ACC112 (cell line): ENCODE data around the gene DMAC2L.
A peak's percentile ranks its signal among the peaks of the same experiment; 100 is the strongest.
"Not testable (repeated sequence)": the region's sequence is repeated elsewhere in the genome, so short reads cannot be mapped to it uniquely, and the experiment has no call there.

Source experiments
- H2AFZ ChIP-seq: fragments of 200-600 bp; sonication (generic); one replicate; pipeline ENCODE4 v1.6.0; 2017; ENCODE audit warnings: antibody characterized with exemption, low read length; ENCODE audit not compliant: unreplicated experiment
- H3K27ac ChIP-seq: fragments of 200-600 bp; sonication (generic); 2 replicates; pipeline ENCODE4 v1.5.1; 2014; ENCODE audit warnings: low read depth, mild to moderate bottlenecking, antibody characterized with exemption, low read length, moderate library complexity
- H3K27me3 ChIP-seq: fragments of 200-600 bp; sonication (generic); 2 replicates; pipeline ENCODE4 v1.6.1; 2014; ENCODE audit warnings: mild to moderate bottlenecking, antibody characterized with exemption, low read length, moderate library complexity, mixed read lengths; ENCODE audit not compliant: insufficient read depth
- H3K36me3 ChIP-seq: fragments of 200-600 bp; sonication (generic); 2 replicates; pipeline ENCODE4 v1.6.1; 2016; ENCODE audit warnings: mild to moderate bottlenecking, antibody characterized with exemption, low read length, moderate library complexity, mixed read lengths; ENCODE audit not compliant: insufficient read depth
- H3K4me1 ChIP-seq: fragments of 200-600 bp; sonication (generic); one replicate; pipeline ENCODE4 v1.6.1; 2016; ENCODE audit warnings: low read length, mixed read lengths; ENCODE audit not compliant: insufficient read depth, unreplicated experiment, control insufficient read depth
- H3K4me3 ChIP-seq: fragments of 200-600 bp; sonication (generic); 2 replicates; pipeline ENCODE4 v1.5.1; 2014; ENCODE audit warnings: mild to moderate bottlenecking, low read depth, low read length
- H3K79me2 ChIP-seq: fragments of 200-600 bp; sonication (generic); one replicate; pipeline ENCODE4 v1.6.0; 2016; ENCODE audit warnings: low read length; ENCODE audit not compliant: control insufficient read depth, unreplicated experiment, insufficient read depth

The DMAC2L gene

DNA sequence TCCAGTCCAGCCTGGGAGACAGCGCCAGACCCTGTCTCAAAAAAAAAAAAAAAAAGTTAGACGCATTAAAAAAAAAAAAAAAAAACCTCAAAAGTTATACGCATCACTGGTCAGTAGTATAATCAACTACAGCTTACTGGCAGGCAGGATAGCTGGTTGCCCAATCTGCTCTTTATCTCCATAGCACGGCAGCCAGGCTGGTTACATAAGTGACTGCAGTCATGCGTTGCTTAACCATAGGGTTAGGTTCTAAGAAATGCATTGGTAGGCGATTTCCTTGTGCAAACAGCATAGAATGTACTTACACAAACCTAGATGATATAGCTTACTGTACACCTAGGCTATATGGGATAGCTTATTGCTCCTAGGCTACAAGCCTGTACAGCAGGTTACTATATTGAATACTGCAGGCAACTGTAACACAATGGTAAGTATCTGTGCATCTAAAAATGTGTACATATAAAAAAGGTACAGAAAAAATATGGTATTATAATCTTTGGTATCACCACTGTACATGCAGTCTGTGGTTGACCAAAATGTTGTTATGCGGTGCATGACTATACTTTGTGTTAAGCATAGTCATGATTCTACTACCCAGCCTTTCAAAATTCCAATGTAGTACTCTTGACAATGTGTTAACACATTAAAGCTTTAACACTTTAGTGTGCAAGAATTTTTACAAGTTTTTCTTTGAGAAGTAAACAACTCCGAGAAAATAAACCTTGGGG is 8.2 kb upstream of the DMAC2L start:
- no peak overlapping the region for H3K27ac ChIP-seq
- no peaks in the 10 kb centered on the region for H3K79me2 ChIP-seq
- H3K36me3 ChIP-seq: peaks cover 4% of the 10 kb centered on the region; the same call in 1 of the 2 replicates
- no peak overlapping the region for H3K4me3 ChIP-seq
- H3K4me1 ChIP-seq: peaks cover 4% of the 10 kb centered on the region
- H2AFZ ChIP-seq: no peak overlapping the region
- H3K27me3 ChIP-seq: no peaks in the 10 kb centered on the region

DNA sequence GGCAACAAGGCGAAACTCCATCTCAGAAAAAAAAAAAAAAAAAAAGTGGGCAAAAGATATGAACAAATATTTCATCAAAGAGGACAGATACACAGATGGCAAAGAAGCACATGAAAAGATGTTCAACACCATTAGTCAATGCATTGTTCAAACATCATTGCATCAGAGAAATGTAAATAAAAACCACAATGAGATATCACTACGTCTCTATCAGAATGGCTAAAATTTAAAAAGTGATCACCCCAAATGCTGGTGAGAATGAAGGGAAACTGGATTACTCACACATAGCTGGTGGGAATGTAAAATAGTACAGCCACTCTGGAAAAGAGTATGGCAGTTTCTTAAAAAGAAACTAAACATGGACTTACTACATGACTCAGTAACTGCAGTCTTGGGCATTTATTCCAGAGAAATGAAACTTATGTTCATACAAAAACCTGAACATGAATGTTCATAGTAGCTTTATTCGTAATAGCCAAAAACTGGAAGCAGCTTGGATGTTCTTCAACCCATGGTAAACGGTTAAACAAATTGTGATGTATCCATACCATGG is 3.7 kb upstream of the DMAC2L start:
- Histone ChIP-seq H3K27ac (peak overlapping the region; percentile 12), H3K4me3 (no peak overlapping the region), H2AFZ (peak overlapping the region; percentile 42), H3K4me1 (peaks cover 16% of the 10 kb centered on the region), H3K36me3 (no peaks in the 10 kb centered on the region), H3K27me3 (no peaks in the 10 kb centered on the region), H3K79me2 (peaks cover 11% of the 10 kb centered on the region)

DNA sequence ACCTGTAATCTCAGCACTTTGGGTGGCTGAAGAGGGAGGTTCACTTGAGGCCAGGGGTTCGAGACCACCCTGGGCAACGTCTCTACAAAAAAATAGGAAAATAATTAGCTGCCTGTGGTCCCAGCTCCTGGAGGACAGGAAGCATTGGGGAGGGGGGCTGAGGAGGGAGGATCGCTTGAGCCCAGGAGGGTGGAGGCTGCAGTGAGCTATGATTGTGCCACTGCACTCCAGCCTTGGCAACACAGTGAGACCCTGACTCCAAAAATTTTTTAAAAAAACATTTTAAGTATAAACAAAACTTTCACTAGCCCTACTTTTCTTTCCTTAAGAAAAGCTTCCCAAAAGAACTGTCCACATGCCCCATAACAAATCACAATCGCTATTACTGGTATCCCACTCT is 1.7 kb upstream of the DMAC2L start:
- Histone ChIP-seq H3K36me3 (no peaks in the 10 kb centered on the region), H3K79me2 (peaks cover 13% of the 10 kb centered on the region), H2AFZ (no peak overlapping the region), H3K27me3 (no peaks in the 10 kb centered on the region), H3K4me1 (peaks cover 17% of the 10 kb centered on the region), H3K27ac (no peak overlapping the region), H3K4me3 (no peak overlapping the region; the same call in 1 of the 2 replicates)

DNA sequence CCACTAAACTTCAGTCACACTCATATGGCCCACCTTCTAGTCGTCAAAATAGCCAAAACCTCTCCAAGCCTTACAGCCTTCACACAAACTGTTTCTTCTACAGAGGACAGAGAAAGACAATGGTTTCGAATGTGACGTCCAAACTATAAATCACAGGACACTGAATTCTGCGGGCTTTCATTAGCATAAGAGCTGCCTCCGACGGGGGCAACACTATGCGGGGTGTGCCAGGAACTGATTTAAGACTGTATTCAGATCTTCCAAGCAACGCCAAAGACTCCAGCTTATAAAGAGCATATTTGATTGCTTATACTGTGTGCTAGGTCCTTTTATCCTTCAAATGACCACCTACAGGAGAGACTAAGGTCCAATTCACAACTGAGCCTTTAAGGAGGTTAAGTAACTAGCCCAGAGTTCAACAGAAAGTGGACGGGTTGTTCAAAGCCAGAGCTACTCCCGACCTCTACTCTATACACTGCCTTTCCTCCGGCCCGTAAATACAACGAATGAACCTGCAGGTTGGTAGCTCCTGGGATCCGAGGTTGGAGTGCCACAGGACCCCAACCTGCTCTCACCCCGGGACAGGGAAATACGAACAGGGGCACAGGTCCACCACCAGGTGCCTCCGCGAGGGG is 670 bp upstream of the DMAC2L start:
- H3K79me2 ChIP-seq: peaks cover 13% of the 10 kb centered on the region
- peaks cover 17% of the 10 kb centered on the region for H3K4me1 ChIP-seq
- peak overlapping the region; percentile 89 for H3K4me3 ChIP-seq
- H3K27ac ChIP-seq: no peak overlapping the region
- H3K36me3 ChIP-seq: no peaks in the 10 kb centered on the region
- no peaks in the 10 kb centered on the region for H3K27me3 ChIP-seq
- H2AFZ ChIP-seq: peak overlapping the region; percentile 86

DNA sequence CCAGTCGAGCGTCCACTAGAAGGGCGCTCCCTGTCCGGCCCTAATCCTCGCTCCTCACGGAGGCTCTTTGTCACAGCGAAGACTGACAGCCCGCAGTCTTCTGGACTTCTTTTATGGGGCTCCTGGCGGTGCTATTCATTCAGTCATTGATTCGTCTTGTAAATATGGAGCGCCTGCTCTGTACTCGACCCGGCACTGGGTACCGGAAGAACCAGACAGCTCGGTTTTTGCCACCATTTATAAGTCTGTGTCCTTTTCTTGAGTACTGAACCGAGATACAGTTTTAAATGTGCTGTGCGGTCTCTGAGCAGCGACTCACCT is 570 bp downstream of the DMAC2L start:
- H3K36me3 ChIP-seq: no peaks in the 10 kb centered on the region
- peaks cover 13% of the 10 kb centered on the region for H3K79me2 ChIP-seq
- H2AFZ ChIP-seq: peak overlapping the region; percentile 27
- peak overlapping the region; percentile 89 for H3K4me3 ChIP-seq
- no peaks in the 10 kb centered on the region for H3K27me3 ChIP-seq
- H3K4me1 ChIP-seq: peaks cover 17% of the 10 kb centered on the region
- H3K27ac ChIP-seq: peak overlapping the region; percentile 82

DNA sequence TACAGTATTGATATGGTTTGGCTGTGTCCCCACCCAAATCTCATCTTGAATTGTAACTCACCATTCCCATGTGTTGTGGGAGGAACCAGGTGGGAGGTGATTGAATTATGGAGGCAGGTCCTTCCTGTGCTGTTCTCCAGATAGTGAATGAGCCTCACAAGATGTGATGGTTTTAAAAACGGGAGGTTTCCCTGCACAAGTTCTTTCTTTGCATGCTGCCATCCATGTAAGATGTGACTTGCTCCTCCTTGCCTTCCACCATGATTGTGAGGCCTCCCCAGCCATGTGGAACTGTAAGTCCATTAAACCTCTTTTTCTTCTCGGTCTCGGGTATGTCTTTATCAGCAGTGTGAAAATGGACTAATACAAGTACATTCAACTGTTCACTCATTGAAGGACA is 2.0 kb downstream of the DMAC2L start:
- not testable (repeated sequence) for H3K27ac ChIP-seq, H3K27me3 ChIP-seq, H3K4me3 ChIP-seq, H2AFZ ChIP-seq, H3K36me3 ChIP-seq
- Histone ChIP-seq H3K4me1 (peaks cover 19% of the 10 kb centered on the region), H3K79me2 (peaks cover 16% of the 10 kb centered on the region)

DNA sequence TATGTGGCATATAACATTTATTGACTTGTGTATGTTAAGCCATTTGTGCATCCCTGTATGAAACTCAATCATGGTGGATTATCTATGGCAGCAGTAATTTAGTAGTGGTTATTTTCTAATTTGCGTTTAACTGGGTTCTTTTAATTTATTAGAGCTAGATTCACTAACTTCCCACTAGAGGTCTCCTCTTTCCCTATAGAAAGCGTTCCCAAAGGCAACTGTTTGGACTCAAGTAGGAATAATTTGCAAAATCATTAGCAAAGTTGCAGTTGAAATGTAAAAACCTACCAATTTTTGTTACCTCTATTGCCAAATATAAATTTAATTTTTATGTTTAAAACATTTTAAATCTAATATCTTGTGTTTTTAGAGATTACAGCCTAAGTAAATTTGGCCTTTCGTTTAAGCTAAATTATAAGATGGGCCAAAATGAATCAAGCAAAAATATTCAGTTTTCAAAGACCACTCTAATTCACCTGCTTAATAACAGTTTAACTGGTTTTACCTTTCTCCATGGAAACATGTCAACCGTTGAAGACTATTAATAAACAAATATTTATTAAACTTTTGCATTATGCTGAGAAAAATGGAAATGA is 6.0 kb downstream of the DMAC2L start:
- Histone ChIP-seq H3K27me3 (no peaks in the 10 kb centered on the region), H3K4me3 (no peak overlapping the region), H3K36me3 (peaks cover 3% of the 10 kb centered on the region; the same call in 1 of the 2 replicates), H2AFZ (no peak overlapping the region), H3K4me1 (peaks cover 34% of the 10 kb centered on the region), H3K79me2 (peaks cover 20% of the 10 kb centered on the region), H3K27ac (no peak overlapping the region)

DNA sequence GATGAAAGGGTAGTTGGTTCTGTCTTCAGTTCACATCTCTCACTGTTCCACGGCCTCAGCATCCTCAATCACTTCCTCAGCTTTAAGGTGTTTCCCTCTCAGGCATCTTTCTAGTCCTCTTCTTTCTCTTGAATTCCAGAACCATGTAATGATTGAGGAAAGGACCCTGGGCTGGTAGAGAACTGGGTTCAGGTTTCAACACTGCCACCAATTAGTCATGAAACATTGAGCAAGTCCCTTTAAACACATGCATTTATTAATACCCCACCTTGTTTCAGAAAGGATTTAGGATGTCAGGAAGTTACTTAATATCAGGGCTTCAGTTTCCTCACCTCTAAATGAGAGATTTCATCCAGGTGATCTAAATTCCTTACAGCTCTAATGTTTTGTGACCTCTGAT is 7.2 kb downstream of the DMAC2L start:
- Histone ChIP-seq H3K27ac (peak overlapping the region; percentile 100), H3K79me2 (peaks cover 15% of the 10 kb centered on the region), H2AFZ (no peak overlapping the region), H3K36me3 (peaks cover 3% of the 10 kb centered on the region; the same call in 1 of the 2 replicates), H3K4me1 (peaks cover 30% of the 10 kb centered on the region), H3K4me3 (no peak overlapping the region), H3K27me3 (no peaks in the 10 kb centered on the region)

DNA sequence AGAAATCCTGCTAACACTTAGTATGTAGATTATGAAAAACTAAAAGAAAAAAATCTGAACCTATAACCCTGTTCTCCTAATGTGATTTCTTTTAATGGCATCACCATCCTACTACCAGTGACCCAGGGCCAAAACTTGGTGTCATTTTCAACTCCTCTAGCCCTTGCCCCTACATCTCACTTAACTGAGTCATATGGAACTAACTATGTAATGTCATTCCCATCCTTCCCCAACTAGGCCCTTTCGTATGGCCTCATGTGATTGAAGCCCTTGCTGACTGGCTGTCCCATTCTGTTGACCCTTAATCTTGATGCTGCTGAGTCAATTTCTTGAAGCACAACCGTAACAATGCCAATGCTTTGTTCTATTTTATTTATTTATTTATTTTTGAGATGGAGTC is 7.6 kb downstream of the DMAC2L start:
- Histone ChIP-seq H3K4me1 (peaks cover 30% of the 10 kb centered on the region), H3K27me3 (no peaks in the 10 kb centered on the region), H3K4me3 (no peak overlapping the region), H3K36me3 (peaks cover 3% of the 10 kb centered on the region; the same call in 1 of the 2 replicates), H3K27ac (peak overlapping the region; percentile 100), H3K79me2 (peaks cover 15% of the 10 kb centered on the region), H2AFZ (no peak overlapping the region)

DNA sequence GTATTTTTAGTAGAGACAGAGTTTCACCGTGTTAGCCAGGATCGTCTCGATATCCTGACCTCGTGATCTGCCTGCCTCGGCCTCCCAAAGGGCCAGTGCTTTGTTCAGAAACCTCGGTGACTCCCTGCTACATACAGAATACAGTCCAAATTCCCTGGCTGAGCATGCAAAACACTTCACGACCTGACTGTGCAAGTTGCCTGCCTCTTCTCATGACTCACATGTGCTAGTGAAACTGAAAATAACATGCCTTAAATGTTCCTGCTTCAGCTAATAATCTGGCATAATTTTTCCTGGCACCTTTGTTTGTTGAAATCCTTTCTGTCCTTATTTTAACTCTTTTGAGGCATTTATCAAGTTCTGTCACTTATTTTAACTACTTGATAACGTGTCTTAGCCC is 8.2 kb downstream of the DMAC2L start:
- Histone ChIP-seq H3K4me3 (peak overlapping the region; percentile 68), H3K27ac (peak overlapping the region; percentile 100), H3K36me3 (peaks cover 3% of the 10 kb centered on the region; the same call in 1 of the 2 replicates), H3K27me3 (no peaks in the 10 kb centered on the region), H2AFZ (peak overlapping the region; percentile 27), H3K4me1 (peaks cover 30% of the 10 kb centered on the region), H3K79me2 (peaks cover 15% of the 10 kb centered on the region)
